HepG2 (cell line): ENCODE results near the gene NEU1. TPM values are rescaled to one million over a fixed set of nuclear protein-coding genes. Genes with fewer than 3 reads are reported as not detected.

Experiments
- CBX2 ChIP-seq, 2 experiments: fragments of 200-600 bp in 1 of 2; sonication (generic); formaldehyde crosslinking in 1 of 2; IDR thresholded peaks; 2 replicates each; pipeline versions ENCODE4 v1.7.0 to v1.8.1; 2018 to 2022; ENCODE audit warnings: low read depth in 2 of 2, low read length in 1 of 2, mild to moderate bottlenecking in 1 of 2, missing genetic modification reagents in 1 of 2
- GABPB1 ChIP-seq: IDR thresholded peaks from 2 replicates; pipeline ENCODE4 v1.6.1; 2016; ENCODE audit warnings: mild to moderate bottlenecking, missing genetic modification reagents, moderate library complexity, missing compliant biosample characterization
- GZF1 ChIP-seq: sonication (generic); formaldehyde crosslinking; IDR thresholded peaks from 2 replicates; pipeline ENCODE4 v1.5.1; 2020; ENCODE audit warnings: mild to moderate bottlenecking, missing genetic modification reagents
- HINFP ChIP-seq: sonication (generic); formaldehyde crosslinking; IDR thresholded peaks from 2 replicates; pipeline ENCODE4 v1.4.0; 2020; ENCODE audit warnings: low read depth, mild to moderate bottlenecking, missing genetic modification reagents
- HOXA5 ChIP-seq: sonication (generic); formaldehyde crosslinking; IDR thresholded peaks from 2 replicates; pipeline ENCODE4 v1.4.0; 2020; ENCODE audit warnings: missing genetic modification reagents
- JARID2 ChIP-seq: sonication (generic); formaldehyde crosslinking; IDR thresholded peaks from 2 replicates; pipeline ENCODE4 v1.8.1; 2023; ENCODE audit warnings: missing genetic modification reagents, inconsistent platforms; ENCODE audit not compliant: insufficient replicate concordance
- KLF13 ChIP-seq: sonication (generic); formaldehyde crosslinking; IDR thresholded peaks from 2 replicates; pipeline ENCODE4 v1.4.0; 2020; ENCODE audit warnings: mild to moderate bottlenecking, missing genetic modification reagents
- MED1 ChIP-seq: sonication (generic); formaldehyde crosslinking; IDR thresholded peaks from 2 replicates; pipeline ENCODE4 v1.4.0; 2020; ENCODE audit warnings: missing genetic modification reagents
- MEIS1 ChIP-seq: sonication (generic); formaldehyde crosslinking; IDR thresholded peaks from 2 replicates; pipeline ENCODE4 v1.9.0; 2021; ENCODE audit warnings: mild to moderate bottlenecking, missing genetic modification reagents, moderate library complexity, borderline replicate concordance
- MEIS2 ChIP-seq: sonication (generic); formaldehyde crosslinking; IDR thresholded peaks from 2 replicates; pipeline ENCODE4 v1.9.0; 2021; ENCODE audit warnings: mild to moderate bottlenecking, missing genetic modification reagents
- NFRKB ChIP-seq: fragments of 450-650 bp; IDR thresholded peaks from 2 replicates; pipeline ENCODE4 v1.6.1; 2017
- TCF7L2 ChIP-seq: IDR thresholded peaks from 2 replicates; pipeline ENCODE4 v1.6.1; 2011; ENCODE audit warnings: mild to moderate bottlenecking, low read depth, low read length, moderate library complexity
- TP53 ChIP-seq: sonication (generic); formaldehyde crosslinking; conservative IDR thresholded peaks from 2 replicates; pipeline ENCODE4 v1.4.0; 2020; ENCODE audit warnings: missing genetic modification reagents
- ZNF12 ChIP-seq: sonication (generic); formaldehyde crosslinking; IDR thresholded peaks from 2 replicates; pipeline ENCODE4 v1.5.0; 2020; ENCODE audit warnings: missing genetic modification reagents
- ZNF24 ChIP-seq: fragments of 450-650 bp; IDR thresholded peaks from 2 replicates; pipeline ENCODE4 v1.6.1; 2017; ENCODE audit warnings: antibody characterized with exemption, mild to moderate bottlenecking
- ZNF598 ChIP-seq: sonication (generic); formaldehyde crosslinking; IDR thresholded peaks from 2 replicates; pipeline ENCODE4 v1.5.1; 2020; ENCODE audit warnings: mild to moderate bottlenecking, missing genetic modification reagents, borderline replicate concordance
- ZNF766 ChIP-seq: sonication (generic); formaldehyde crosslinking; IDR thresholded peaks from 2 replicates; pipeline ENCODE4 v1.5.0; 2020; ENCODE audit warnings: missing genetic modification reagents, borderline replicate concordance
- ZNF841 ChIP-seq: sonication (generic); formaldehyde crosslinking; IDR thresholded peaks from 2 replicates; pipeline ENCODE4 v1.8.1; 2023; ENCODE audit warnings: missing genetic modification reagents, borderline replicate concordance
- ZNF891 ChIP-seq: sonication (generic); formaldehyde crosslinking; IDR thresholded peaks from 2 replicates; pipeline ENCODE4 v1.5.0; 2020; ENCODE audit warnings: mild to moderate bottlenecking, missing genetic modification reagents
- ZSCAN9 ChIP-seq: IDR thresholded peaks from 2 replicates; pipeline ENCODE4 v1.6.1; 2016; ENCODE audit warnings: borderline replicate concordance
- polyA plus RNA-seq, 8 experiments: library from polyadenylated mRNA; depleted of rRNA in 3 of 8; stranded (reverse) in 7 of 8; unstranded in 1 of 8; fragments of >200 nt; fragmentation: Illumina TruSeq in 4 of 8; extraction: Trizol in 4 of 8; gene quantifications; 2 replicates each; pipeline versions ENCODE4 v1.2.1 to v1.2.3, GENCODE V29; 2011 to 2016; ENCODE audit warnings: low read depth in 4 of 8, missing spikeins in 1 of 8, mixed read lengths in 1 of 8; ENCODE audit not compliant: insufficient read depth in 1 of 8
- total RNA-seq, 5 experiments: library from RNA; depleted of rRNA; stranded (reverse); fragments of >200 nt; fragmentation: Illumina TruSeq; extraction: Trizol; gene quantifications; 2 replicates each; pipeline ENCODE4 v1.2.3, GENCODE V29; 2016; ENCODE audit warnings: low read depth in 1 of 5
- TF ChIP-seq, protein P1 (sequence below): sonication (generic); formaldehyde crosslinking; IDR thresholded peaks from 2 replicates; pipeline ENCODE4 v1.5.1; 2020; ENCODE audit warnings: mild to moderate bottlenecking, missing genetic modification reagents, moderate library complexity
- TF ChIP-seq, protein P2 (sequence below): sonication (generic); formaldehyde crosslinking; IDR thresholded peaks from 2 replicates; pipeline ENCODE4 v1.4.0; 2020; ENCODE audit warnings: missing genetic modification reagents

Gene NEU1
- total and polyA plus RNA-seq, 2 of the 13 experiments (the other 11 are each of a cell fraction or from before 2014, with no cell fraction given): 215 to 297 TPM

GRCh38 chr6:31888276-31889258 is 25.9 kb upstream of the NEU1 start (continued):
- TF ChIP-seq, protein P1, sequence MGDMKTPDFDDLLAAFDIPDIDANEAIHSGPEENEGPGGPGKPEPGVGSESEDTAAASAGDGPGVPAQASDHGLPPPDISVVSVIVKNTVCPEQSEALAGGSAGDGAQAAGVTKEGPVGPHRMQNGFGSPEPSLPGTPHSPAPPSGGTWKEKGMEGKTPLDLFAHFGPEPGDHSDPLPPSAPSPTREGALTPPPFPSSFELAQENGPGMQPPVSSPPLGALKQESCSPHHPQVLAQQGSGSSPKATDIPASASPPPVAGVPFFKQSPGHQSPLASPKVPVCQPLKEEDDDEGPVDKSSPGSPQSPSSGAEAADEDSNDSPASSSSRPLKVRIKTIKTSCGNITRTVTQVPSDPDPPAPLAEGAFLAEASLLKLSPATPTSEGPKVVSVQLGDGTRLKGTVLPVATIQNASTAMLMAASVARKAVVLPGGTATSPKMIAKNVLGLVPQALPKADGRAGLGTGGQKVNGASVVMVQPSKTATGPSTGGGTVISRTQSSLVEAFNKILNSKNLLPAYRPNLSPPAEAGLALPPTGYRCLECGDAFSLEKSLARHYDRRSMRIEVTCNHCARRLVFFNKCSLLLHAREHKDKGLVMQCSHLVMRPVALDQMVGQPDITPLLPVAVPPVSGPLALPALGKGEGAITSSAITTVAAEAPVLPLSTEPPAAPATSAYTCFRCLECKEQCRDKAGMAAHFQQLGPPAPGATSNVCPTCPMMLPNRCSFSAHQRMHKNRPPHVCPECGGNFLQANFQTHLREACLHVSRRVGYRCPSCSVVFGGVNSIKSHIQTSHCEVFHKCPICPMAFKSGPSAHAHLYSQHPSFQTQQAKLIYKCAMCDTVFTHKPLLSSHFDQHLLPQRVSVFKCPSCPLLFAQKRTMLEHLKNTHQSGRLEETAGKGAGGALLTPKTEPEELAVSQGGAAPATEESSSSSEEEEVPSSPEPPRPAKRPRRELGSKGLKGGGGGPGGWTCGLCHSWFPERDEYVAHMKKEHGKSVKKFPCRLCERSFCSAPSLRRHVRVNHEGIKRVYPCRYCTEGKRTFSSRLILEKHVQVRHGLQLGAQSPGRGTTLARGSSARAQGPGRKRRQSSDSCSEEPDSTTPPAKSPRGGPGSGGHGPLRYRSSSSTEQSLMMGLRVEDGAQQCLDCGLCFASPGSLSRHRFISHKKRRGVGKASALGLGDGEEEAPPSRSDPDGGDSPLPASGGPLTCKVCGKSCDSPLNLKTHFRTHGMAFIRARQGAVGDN: peak; percentile 52
- no peak for TF ChIP-seq ZNF841 (CRISPR knock-in tag)
- TF ChIP-seq KLF13 (CRISPR knock-in tag): no peak
- peak; percentile 62; the same call in 1 of the 2 replicates for TF ChIP-seq ZNF891 (CRISPR knock-in tag)
- peak; percentile 31; the same call in 1 of the 2 replicates for TF ChIP-seq ZNF598
- TF ChIP-seq GZF1 (CRISPR knock-in tag): no peak
- TF ChIP-seq HOXA5 (CRISPR knock-in tag): no peak
- no peak for TF ChIP-seq GABPB1 (CRISPR knock-in tag)
- no peak for TF ChIP-seq MEIS1
- TF ChIP-seq HINFP: no peak
- no peak for TF ChIP-seq TP53 (CRISPR knock-in tag)
- no peak for TF ChIP-seq ZSCAN9 (CRISPR knock-in tag)
- TF ChIP-seq ZNF766 (CRISPR knock-in tag): no peak
- no peak for TF ChIP-seq JARID2 (CRISPR knock-in tag)
- no peak for TF ChIP-seq NFRKB
- TF ChIP-seq MED1 (CRISPR knock-in tag): 0 out of 2 replicates have a peak, but pooled peaks have one; percentile 12
- no peak for TF ChIP-seq MEIS2 (CRISPR knock-in tag)
- TF ChIP-seq, protein P2, sequence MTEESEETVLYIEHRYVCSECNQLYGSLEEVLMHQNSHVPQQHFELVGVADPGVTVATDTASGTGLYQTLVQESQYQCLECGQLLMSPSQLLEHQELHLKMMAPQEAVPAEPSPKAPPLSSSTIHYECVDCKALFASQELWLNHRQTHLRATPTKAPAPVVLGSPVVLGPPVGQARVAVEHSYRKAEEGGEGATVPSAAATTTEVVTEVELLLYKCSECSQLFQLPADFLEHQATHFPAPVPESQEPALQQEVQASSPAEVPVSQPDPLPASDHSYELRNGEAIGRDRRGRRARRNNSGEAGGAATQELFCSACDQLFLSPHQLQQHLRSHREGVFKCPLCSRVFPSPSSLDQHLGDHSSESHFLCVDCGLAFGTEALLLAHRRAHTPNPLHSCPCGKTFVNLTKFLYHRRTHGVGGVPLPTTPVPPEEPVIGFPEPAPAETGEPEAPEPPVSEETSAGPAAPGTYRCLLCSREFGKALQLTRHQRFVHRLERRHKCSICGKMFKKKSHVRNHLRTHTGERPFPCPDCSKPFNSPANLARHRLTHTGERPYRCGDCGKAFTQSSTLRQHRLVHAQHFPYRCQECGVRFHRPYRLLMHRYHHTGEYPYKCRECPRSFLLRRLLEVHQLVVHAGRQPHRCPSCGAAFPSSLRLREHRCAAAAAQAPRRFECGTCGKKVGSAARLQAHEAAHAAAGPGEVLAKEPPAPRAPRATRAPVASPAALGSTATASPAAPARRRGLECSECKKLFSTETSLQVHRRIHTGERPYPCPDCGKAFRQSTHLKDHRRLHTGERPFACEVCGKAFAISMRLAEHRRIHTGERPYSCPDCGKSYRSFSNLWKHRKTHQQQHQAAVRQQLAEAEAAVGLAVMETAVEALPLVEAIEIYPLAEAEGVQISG (CRISPR knock-in tag): 0 out of 2 replicates have a peak, but pooled peaks have one; percentile 29
- TF ChIP-seq ZNF24: no peak
- no peak for TF ChIP-seq TCF7L2
- no peak for TF ChIP-seq CBX2 (IDR thresholded peaks at IDR 0.05; ENCODE audit: low read depth, low read length)
- no peak for TF ChIP-seq CBX2 (CRISPR knock-in tag; IDR thresholded peaks at IDR 0.05; ENCODE audit: low read depth)
- no peak for TF ChIP-seq ZNF12 (CRISPR knock-in tag)
